HepG2 (cell line): ENCODE measurements around the gene TNFAIP2. TPM values are rescaled to one million over a fixed set of nuclear protein-coding genes. Genes with fewer than 3 reads are reported as not detected.

Experiments used
- AGO2 ChIP-seq: fragments of 200-400 bp; formaldehyde crosslinking; optimal IDR thresholded peaks from 2 replicates; pipeline ENCODE3; 2017; ENCODE audit warnings: mild to moderate bottlenecking, low read depth, low read length, moderate library complexity
- CREM ChIP-seq, 2 experiments: sonication (generic) in 1 of 2; formaldehyde crosslinking in 1 of 2; IDR thresholded peaks; 2 replicates each; pipeline versions ENCODE4 v1.4.0 to v1.6.1; 2016 to 2020; ENCODE audit warnings: antibody characterized with exemption in 1 of 2, mild to moderate bottlenecking in 1 of 2, missing genetic modification reagents in 1 of 2
- HNF4G ChIP-seq, 2 experiments: sonication (generic) in 1 of 2; formaldehyde crosslinking in 1 of 2; IDR thresholded peaks; 2 replicates each; pipeline versions ENCODE4 v1.4.0 to v1.6.1; 2011 to 2020; ENCODE audit warnings: borderline replicate concordance in 2 of 2, low read depth in 2 of 2, mild to moderate bottlenecking in 2 of 2, low read length in 1 of 2, missing genetic modification reagents in 1 of 2, moderate library complexity in 1 of 2
- MXI1 ChIP-seq: IDR thresholded peaks from 3 replicates; pipeline ENCODE4 v1.6.1; 2012; ENCODE audit warnings: low read depth, low read length, inconsistent platforms, borderline replicate concordance
- PTBP1 ChIP-seq: fragments of 200-400 bp; formaldehyde crosslinking; IDR thresholded peaks from 2 replicates; pipeline ENCODE4 v1.6.1; 2018; ENCODE audit warnings: low read length, low read depth; ENCODE audit not compliant: poor library complexity, severe bottlenecking
- SMARCE1 ChIP-seq: fragments of 450-650 bp; IDR thresholded peaks from 2 replicates; pipeline ENCODE4 v1.6.1; 2017; ENCODE audit warnings: borderline replicate concordance
- ZBTB8A ChIP-seq: sonication (generic); formaldehyde crosslinking; IDR thresholded peaks from 2 replicates; pipeline ENCODE4 v1.4.0; 2020; ENCODE audit warnings: mild to moderate bottlenecking, low read depth, missing genetic modification reagents, borderline replicate concordance
- ZFP41 ChIP-seq: sonication (generic); formaldehyde crosslinking; IDR thresholded peaks from 2 replicates; pipeline ENCODE4 v1.4.0; 2020; ENCODE audit warnings: mild to moderate bottlenecking, missing genetic modification reagents, borderline replicate concordance
- ZNF230 ChIP-seq: sonication (generic); formaldehyde crosslinking; IDR thresholded peaks from 2 replicates; pipeline ENCODE4 v1.4.0; 2020; ENCODE audit warnings: mild to moderate bottlenecking, missing genetic modification reagents
- ZNF296 ChIP-seq: sonication (generic); formaldehyde crosslinking; conservative IDR thresholded peaks from 2 replicates; pipeline ENCODE4 v1.5.0; 2020; ENCODE audit warnings: mild to moderate bottlenecking, missing genetic modification reagents
- polyA plus RNA-seq, 8 experiments: library from polyadenylated mRNA; depleted of rRNA in 3 of 8; stranded (reverse) in 7 of 8; unstranded in 1 of 8; fragments of >200 nt; fragmentation: Illumina TruSeq in 4 of 8; extraction: Trizol in 4 of 8; gene quantifications; 2 replicates each; pipeline versions ENCODE4 v1.2.1 to v1.2.3, GENCODE V29; 2011 to 2016; ENCODE audit warnings: low read depth in 4 of 8, missing spikeins in 1 of 8, mixed read lengths in 1 of 8; ENCODE audit not compliant: insufficient read depth in 1 of 8
- total RNA-seq, 5 experiments: library from RNA; depleted of rRNA; stranded (reverse); fragments of >200 nt; fragmentation: Illumina TruSeq; extraction: Trizol; gene quantifications; 2 replicates each; pipeline ENCODE4 v1.2.3, GENCODE V29; 2016; ENCODE audit warnings: low read depth in 1 of 5
- TF ChIP-seq, protein P1 (sequence below): sonication (generic); formaldehyde crosslinking; IDR thresholded peaks from 2 replicates; pipeline ENCODE4 v1.8.1; 2023; ENCODE audit warnings: missing genetic modification reagents, mild to moderate bottlenecking, borderline replicate concordance
- TF ChIP-seq, protein P2 (sequence below): sonication (generic); formaldehyde crosslinking; IDR thresholded peaks from 2 replicates; pipeline ENCODE4 v1.5.0; 2020; ENCODE audit warnings: mild to moderate bottlenecking, missing genetic modification reagents, borderline replicate concordance
- TF ChIP-seq, protein P3 (sequence below): IDR thresholded peaks from 2 replicates; pipeline ENCODE4 v1.6.1; 2016
- TF ChIP-seq, protein P4 (sequence below): sonication (generic); formaldehyde crosslinking; IDR thresholded peaks from 2 replicates; pipeline ENCODE4 v1.8.0; 2022; ENCODE audit warnings: mild to moderate bottlenecking, missing genetic modification reagents; ENCODE audit not compliant: insufficient replicate concordance
- TF ChIP-seq, protein P5 (sequence below): sonication (generic); formaldehyde crosslinking; IDR thresholded peaks from 2 replicates; pipeline ENCODE4 v1.4.0; 2020; ENCODE audit warnings: missing genetic modification reagents, borderline replicate concordance

TNFAIP2 gene
- total and polyA plus RNA-seq, 2 of the 13 experiments (the other 11 are each of a cell fraction or from before 2014, with no cell fraction given) = 0.46 to 1.5 TPM

- TF ChIP-seq, protein P1, sequence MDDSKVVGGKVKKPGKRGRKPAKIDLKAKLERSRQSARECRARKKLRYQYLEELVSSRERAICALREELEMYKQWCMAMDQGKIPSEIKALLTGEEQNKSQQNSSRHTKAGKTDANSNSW (CRISPR knock-in tag) = no peak
- peak; percentile 42; the same call in 1 of the 3 replicates for TF ChIP-seq MXI1
- no peak for TF ChIP-seq CREM (IDR thresholded peaks at IDR 0.05)
- TF ChIP-seq CREM (CRISPR knock-in tag; IDR thresholded peaks at IDR 0.05) = no peak
- no peak for TF ChIP-seq ZFP41 (CRISPR knock-in tag)
- TF ChIP-seq, protein P2, sequence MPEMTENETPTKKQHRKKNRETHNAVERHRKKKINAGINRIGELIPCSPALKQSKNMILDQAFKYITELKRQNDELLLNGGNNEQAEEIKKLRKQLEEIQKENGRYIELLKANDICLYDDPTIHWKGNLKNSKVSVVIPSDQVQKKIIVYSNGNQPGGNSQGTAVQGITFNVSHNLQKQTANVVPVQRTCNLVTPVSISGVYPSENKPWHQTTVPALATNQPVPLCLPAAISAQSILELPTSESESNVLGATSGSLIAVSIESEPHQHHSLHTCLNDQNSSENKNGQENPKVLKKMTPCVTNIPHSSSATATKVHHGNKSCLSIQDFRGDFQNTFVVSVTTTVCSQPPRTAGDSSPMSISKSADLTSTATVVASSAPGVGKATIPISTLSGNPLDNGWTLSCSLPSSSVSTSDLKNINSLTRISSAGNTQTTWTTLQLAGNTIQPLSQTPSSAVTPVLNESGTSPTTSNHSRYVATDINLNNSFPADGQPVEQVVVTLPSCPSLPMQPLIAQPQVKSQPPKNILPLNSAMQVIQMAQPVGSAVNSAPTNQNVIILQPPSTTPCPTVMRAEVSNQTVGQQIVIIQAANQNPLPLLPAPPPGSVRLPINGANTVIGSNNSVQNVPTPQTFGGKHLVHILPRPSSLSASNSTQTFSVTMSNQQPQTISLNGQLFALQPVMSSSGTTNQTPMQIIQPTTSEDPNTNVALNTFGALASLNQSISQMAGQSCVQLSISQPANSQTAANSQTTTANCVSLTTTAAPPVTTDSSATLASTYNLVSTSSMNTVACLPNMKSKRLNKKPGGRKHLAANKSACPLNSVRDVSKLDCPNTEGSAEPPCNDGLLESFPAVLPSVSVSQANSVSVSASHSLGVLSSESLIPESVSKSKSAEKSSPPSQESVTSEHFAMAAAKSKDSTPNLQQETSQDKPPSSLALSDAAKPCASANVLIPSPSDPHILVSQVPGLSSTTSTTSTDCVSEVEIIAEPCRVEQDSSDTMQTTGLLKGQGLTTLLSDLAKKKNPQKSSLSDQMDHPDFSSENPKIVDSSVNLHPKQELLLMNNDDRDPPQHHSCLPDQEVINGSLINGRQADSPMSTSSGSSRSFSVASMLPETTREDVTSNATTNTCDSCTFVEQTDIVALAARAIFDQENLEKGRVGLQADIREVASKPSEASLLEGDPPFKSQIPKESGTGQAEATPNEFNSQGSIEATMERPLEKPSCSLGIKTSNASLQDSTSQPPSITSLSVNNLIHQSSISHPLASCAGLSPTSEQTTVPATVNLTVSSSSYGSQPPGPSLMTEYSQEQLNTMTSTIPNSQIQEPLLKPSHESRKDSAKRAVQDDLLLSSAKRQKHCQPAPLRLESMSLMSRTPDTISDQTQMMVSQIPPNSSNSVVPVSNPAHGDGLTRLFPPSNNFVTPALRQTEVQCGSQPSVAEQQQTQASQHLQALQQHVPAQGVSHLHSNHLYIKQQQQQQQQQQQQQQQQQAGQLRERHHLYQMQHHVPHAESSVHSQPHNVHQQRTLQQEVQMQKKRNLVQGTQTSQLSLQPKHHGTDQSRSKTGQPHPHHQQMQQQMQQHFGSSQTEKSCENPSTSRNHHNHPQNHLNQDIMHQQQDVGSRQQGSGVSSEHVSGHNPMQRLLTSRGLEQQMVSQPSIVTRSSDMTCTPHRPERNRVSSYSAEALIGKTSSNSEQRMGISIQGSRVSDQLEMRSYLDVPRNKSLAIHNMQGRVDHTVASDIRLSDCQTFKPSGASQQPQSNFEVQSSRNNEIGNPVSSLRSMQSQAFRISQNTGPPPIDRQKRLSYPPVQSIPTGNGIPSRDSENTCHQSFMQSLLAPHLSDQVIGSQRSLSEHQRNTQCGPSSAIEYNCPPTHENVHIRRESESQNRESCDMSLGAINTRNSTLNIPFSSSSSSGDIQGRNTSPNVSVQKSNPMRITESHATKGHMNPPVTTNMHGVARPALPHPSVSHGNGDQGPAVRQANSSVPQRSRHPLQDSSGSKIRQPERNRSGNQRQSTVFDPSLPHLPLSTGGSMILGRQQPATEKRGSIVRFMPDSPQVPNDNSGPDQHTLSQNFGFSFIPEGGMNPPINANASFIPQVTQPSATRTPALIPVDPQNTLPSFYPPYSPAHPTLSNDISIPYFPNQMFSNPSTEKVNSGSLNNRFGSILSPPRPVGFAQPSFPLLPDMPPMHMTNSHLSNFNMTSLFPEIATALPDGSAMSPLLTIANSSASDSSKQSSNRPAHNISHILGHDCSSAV (CRISPR knock-in tag) = no peak
- TF ChIP-seq, protein P3, sequence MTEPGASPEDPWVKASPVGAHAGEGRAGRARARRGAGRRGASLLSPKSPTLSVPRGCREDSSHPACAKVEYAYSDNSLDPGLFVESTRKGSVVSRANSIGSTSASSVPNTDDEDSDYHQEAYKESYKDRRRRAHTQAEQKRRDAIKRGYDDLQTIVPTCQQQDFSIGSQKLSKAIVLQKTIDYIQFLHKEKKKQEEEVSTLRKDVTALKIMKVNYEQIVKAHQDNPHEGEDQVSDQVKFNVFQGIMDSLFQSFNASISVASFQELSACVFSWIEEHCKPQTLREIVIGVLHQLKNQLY (CRISPR knock-in tag) = no peak
- TF ChIP-seq PTBP1 = no peak
- TF ChIP-seq, protein P4, sequence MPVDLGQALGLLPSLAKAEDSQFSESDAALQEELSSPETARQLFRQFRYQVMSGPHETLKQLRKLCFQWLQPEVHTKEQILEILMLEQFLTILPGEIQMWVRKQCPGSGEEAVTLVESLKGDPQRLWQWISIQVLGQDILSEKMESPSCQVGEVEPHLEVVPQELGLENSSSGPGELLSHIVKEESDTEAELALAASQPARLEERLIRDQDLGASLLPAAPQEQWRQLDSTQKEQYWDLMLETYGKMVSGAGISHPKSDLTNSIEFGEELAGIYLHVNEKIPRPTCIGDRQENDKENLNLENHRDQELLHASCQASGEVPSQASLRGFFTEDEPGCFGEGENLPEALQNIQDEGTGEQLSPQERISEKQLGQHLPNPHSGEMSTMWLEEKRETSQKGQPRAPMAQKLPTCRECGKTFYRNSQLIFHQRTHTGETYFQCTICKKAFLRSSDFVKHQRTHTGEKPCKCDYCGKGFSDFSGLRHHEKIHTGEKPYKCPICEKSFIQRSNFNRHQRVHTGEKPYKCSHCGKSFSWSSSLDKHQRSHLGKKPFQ (CRISPR knock-in tag) = no peak
- no peak for TF ChIP-seq ZBTB8A (CRISPR knock-in tag)
- TF ChIP-seq ZNF296 (CRISPR knock-in tag) = no peak
- TF ChIP-seq ZNF230 (CRISPR knock-in tag) = no peak
- TF ChIP-seq, protein P5, sequence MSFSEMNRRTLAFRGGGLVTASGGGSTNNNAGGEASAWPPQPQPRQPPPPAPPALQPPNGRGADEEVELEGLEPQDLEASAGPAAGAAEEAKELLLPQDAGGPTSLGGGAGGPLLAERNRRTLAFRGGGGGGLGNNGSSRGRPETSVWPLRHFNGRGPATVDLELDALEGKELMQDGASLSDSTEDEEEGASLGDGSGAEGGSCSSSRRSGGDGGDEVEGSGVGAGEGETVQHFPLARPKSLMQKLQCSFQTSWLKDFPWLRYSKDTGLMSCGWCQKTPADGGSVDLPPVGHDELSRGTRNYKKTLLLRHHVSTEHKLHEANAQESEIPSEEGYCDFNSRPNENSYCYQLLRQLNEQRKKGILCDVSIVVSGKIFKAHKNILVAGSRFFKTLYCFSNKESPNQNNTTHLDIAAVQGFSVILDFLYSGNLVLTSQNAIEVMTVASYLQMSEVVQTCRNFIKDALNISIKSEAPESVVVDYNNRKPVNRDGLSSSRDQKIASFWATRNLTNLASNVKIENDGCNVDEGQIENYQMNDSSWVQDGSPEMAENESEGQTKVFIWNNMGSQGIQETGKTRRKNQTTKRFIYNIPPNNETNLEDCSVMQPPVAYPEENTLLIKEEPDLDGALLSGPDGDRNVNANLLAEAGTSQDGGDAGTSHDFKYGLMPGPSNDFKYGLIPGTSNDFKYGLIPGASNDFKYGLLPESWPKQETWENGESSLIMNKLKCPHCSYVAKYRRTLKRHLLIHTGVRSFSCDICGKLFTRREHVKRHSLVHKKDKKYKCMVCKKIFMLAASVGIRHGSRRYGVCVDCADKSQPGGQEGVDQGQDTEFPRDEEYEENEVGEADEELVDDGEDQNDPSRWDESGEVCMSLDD (CRISPR knock-in tag) = no peak
- no peak for TF ChIP-seq HNF4G (IDR thresholded peaks at IDR 0.05; ENCODE audit: borderline replicate concordance, low read depth, low read length)
- no peak for TF ChIP-seq HNF4G (CRISPR knock-in tag; IDR thresholded peaks at IDR 0.05; ENCODE audit: borderline replicate concordance, low read depth)
- TF ChIP-seq AGO2 = no peak
- TF ChIP-seq SMARCE1 = no peak
Measured at GRCh38 chr14:103126873-103127304, 3.6 kb downstream of the TNFAIP2 start (continued).
